ENCODE results near the gene HPS4.

- no peak for TF ChIP-seq CTCF (IDR thresholded peaks at IDR 0.05; ENCODE audit: low read depth, low read length, missing input control)
- TF ChIP-seq TAF1 (conservative IDR thresholded peaks at IDR 0.05): no peak
- no peak for TF ChIP-seq JUND (IDR thresholded peaks at IDR 0.05)
- TF ChIP-seq MAX (IDR thresholded peaks at IDR 0.05): no peak
Observed at GRCh38 chr22:26476705-26477340, 6.8 kb downstream of the HPS4 start.
